H1 (cell line): ENCODE results near the gene VPS9D1.

ENCODE experiments used
- CREB1 ChIP-seq: IDR thresholded peaks from 2 replicates; pipeline ENCODE4 v1.6.1; 2012; ENCODE audit warnings: inconsistent platforms
- CTCF ChIP-seq, 3 experiments: IDR thresholded peaks; 1 replicate in 2 of 3; 2 replicates in 1 of 3; pipeline versions ENCODE4 v1.5.1 to v1.6.1; 2011; ENCODE audit warnings: low read length in 3 of 3, mild to moderate bottlenecking in 3 of 3, inconsistent platforms in 2 of 3, low read depth in 1 of 3, moderate library complexity in 1 of 3; ENCODE audit not compliant: insufficient read depth in 1 of 3; ENCODE audit errors: control extremely low read depth in 1 of 3
- GABPA ChIP-seq: IDR thresholded peaks from 2 replicates; pipeline ENCODE4 v1.6.1; 2011; ENCODE audit warnings: mild to moderate bottlenecking, low read length, moderate library complexity, borderline replicate concordance; ENCODE audit not compliant: insufficient read depth
- JUND ChIP-seq: IDR thresholded peaks from 2 replicates; pipeline ENCODE4 v1.6.1; 2011; ENCODE audit warnings: mild to moderate bottlenecking, improper control_type of control experiment, low read length
- POLR2A ChIP-seq, 2 experiments: IDR thresholded peaks; 1 replicate in 1 of 2; 2 replicates in 1 of 2; pipeline ENCODE4 v1.6.1; 2011; ENCODE audit warnings: low read depth in 2 of 2, low read length in 2 of 2, mild to moderate bottlenecking in 2 of 2; ENCODE audit errors: control extremely low read depth in 1 of 2
- RAD21 ChIP-seq, 2 experiments: IDR thresholded peaks in 1 of 2; conservative IDR thresholded peaks in 1 of 2; 2 replicates each; pipeline ENCODE4 v1.6.1; 2011; ENCODE audit warnings: low read depth in 2 of 2, low read length in 2 of 2, improper control_type of control experiment in 1 of 2, inconsistent platforms in 1 of 2, mild to moderate bottlenecking in 1 of 2, moderate library complexity in 1 of 2
- RBBP5 ChIP-seq: IDR thresholded peaks from 2 replicates; pipeline ENCODE4 v1.7.1; 2012; ENCODE audit warnings: low read depth, mild to moderate bottlenecking, inconsistent platforms, low read length, moderate library complexity, borderline replicate concordance
- RNF2 ChIP-seq: fragments of 200-900, 300-1000 bp; sonication (generic); IDR thresholded peaks from 2 replicates; pipeline ENCODE4 v1.7.1; 2016; ENCODE audit warnings: borderline replicate concordance, low read depth, mild to moderate bottlenecking, antibody characterized with exemption, low read length; ENCODE audit not compliant: poor library complexity, severe bottlenecking; ENCODE audit errors: missing control alignments
- TAF1 ChIP-seq: IDR thresholded peaks from 2 replicates; pipeline ENCODE4 v1.6.1; 2011; ENCODE audit warnings: mild to moderate bottlenecking, low read depth, low read length
- TEAD4 ChIP-seq: IDR thresholded peaks from 2 replicates; pipeline ENCODE4 v1.6.1; 2012; ENCODE audit warnings: low read depth, low read length, inconsistent platforms, mixed read lengths
- YY1 ChIP-seq: IDR thresholded peaks from 2 replicates; pipeline ENCODE4 v1.6.1; 2011; ENCODE audit warnings: low read depth, mild to moderate bottlenecking, low read length

DNA sequence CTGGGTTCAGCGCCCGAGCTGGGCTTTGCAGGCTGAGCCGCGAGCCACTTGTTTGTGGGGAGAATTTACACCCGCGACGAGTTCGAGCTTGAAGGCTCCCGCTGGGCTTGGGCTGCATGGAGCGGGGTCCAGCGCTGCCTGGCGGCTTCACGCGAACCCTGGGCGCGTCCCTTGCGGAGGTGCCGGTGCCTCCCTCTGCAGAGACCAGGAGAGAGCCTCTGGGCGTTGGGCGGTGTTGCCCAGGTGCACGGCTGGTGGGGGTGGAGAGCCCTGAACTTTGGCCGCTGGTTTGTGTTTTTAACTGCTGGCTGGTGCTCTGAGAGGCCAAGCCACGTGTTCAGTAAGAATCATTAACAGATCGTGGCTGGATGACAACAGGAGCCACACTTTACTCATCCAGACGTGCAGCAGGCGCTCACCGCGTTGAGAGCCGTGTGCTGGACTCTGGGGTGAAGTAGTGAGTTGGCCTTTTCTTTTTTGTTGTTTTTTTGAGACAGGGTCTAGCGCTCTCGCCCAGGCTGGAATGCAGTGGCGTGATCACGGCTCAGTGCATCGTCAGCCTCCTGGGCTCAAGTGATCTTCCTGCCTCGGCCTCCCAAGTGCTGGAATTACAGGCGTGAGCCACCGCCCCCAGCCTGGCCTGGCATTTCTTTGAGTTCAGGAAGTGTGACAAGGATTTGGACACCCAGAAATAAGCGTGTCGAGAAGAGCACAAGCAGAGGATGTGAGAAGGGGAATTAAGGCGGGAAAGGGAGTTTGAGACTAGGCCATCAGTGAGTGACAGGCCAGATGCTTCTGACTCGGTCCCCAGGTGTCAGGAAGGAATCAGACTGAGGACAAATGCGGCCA lies 33.4 kb downstream of the VPS9D1 start:
- peak; percentile 1; the same call in 1 of the 2 replicates for TF ChIP-seq RBBP5
- TF ChIP-seq POLR2A (IDR thresholded peaks at IDR 0.05; ENCODE audit: control extremely low read depth in 1 of 2, low read depth in 2 of 2, low read length in 2 of 2), result no peak
- TF ChIP-seq CTCF (IDR thresholded peaks at IDR 0.05; ENCODE audit: control extremely low read depth in 1 of 3, insufficient read depth in 1 of 3, low read depth in 1 of 3, low read length in 3 of 3), result no peak
- no peak for TF ChIP-seq RAD21 (IDR thresholded peaks at IDR 0.05 in 1 of 2, conservative IDR thresholded peaks at IDR 0.05 in 1 of 2; ENCODE audit: low read depth in 2 of 2, low read length in 2 of 2)
- TF ChIP-seq GABPA, result no peak
- no peak for TF ChIP-seq TEAD4
- no peak for TF ChIP-seq CREB1
- no peak; the same call in 1 of the 2 replicates for TF ChIP-seq TAF1
- no peak for TF ChIP-seq RNF2
- no peak for TF ChIP-seq JUND
- TF ChIP-seq YY1, result no peak
